ENCODE data around the gene EIF2A. TPM values are rescaled to one million over a fixed set of nuclear protein-coding genes. Genes with fewer than 3 reads are reported as not detected.
"Not testable (repeated sequence)": the region's sequence is repeated elsewhere in the genome, so short reads cannot be mapped to it uniquely, and the experiment has no call there.

The EIF2A gene
- polyA plus RNA-seq, 3 donors, result 66.7 to 85.1 (median 77.2) TPM

DNA sequence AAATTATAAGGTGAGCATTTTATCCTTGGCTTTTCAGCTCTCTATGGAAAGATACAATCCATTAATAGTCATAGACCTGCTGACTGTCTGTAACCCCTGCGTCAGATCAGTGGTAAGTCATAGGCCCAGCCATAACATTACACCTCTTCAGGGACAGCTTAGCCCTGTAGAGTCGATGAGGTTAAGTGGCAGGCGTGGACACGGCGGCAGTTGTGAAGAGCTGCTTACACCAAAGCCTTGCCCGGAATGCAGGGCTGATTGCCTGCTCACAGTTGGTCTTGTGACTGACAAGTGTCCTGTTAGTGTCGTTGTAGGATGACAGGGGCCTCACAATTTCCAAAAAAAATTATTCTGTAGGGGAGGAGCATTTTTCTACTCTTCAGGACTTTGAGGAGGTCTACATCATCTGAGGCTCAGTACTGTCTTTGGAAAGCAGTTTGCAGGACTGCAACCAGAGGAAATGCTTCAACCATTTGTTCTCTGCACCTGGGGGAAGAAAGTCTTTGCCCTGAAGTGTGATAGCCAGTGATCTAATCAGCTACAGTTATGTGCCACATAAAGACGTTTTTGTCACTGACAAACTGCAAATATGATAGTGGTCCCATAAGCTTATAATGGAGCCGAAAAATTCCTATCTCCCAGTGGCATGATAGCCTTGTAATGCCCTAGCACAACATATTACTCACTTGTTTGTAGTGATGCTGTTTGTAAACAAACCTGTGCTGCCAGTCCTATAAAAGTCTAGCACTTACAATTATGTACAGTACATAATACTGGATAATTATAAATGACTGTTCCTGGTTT lies 41.6 kb downstream of the EIF2A start:
- WGBS, 3 donors, result 61 to 73% (median 68%) methylated on average over 9 of the region's 9 CpGs

DNA sequence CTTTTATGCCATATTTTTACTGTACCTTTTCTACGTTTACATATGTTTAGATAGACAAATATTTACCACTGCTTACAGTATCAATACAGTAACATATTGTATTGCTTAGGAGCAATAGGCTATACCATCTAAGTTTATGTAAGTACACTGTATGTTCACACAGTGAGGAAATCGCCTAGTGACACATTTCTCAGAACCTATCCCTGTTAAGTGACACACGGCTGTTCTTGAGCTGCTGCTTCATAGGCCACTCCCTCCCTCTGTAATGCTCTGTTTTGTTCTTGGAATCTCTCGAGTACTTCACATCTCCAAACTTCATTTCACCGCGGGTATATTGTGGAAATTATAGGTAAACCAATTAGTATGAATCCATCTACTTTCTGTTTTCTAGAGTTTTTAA lies 43.2 kb downstream of the EIF2A start:
- H3K27ac ChIP-seq (ENCODE audit: low read depth, low read length), result no peak overlapping the region
- 63 to 84% (median 75%) methylated on average over 6 of the region's 6 CpGs for WGBS, 3 donors

More for the DNA sequence above, 41.6 kb downstream of the EIF2A start:
- H3K27ac ChIP-seq (ENCODE audit: low read depth, low read length), result no peak overlapping the region

- WGBS, 3 donors, result 87 to 95% (median 90%) methylated on average over 4 of the region's 4 CpGs
- no peak overlapping the region for H3K27ac ChIP-seq (ENCODE audit: low read depth, low read length)
Observed at GRCh38 chr3:150594150-150594549, 47.6 kb downstream of the EIF2A start.

DNA sequence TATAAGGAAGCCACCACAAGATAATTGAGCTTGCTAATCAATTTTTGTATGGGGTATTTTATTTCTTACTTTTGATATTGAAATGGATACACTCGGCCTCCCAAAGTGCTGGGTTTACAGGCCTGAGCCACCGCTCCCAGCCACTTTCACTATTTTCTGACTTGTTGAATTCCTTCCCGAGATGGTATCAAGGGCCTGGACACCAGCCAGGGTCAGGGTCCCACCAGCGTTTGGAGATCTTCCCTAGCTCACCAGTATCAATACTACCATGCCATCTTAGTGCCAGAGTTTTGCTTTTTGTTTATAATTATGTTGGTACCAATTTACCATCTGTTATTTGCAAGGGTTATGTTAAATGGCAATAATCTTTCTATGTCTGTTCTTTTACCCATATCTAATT lies 51.1 kb downstream of the EIF2A start:
- H3K27ac ChIP-seq (ENCODE audit: low read depth, low read length), result no peak overlapping the region
- 90 to 94% (median 93%) methylated on average over 4 of the region's 4 CpGs for WGBS, 3 donors

DNA sequence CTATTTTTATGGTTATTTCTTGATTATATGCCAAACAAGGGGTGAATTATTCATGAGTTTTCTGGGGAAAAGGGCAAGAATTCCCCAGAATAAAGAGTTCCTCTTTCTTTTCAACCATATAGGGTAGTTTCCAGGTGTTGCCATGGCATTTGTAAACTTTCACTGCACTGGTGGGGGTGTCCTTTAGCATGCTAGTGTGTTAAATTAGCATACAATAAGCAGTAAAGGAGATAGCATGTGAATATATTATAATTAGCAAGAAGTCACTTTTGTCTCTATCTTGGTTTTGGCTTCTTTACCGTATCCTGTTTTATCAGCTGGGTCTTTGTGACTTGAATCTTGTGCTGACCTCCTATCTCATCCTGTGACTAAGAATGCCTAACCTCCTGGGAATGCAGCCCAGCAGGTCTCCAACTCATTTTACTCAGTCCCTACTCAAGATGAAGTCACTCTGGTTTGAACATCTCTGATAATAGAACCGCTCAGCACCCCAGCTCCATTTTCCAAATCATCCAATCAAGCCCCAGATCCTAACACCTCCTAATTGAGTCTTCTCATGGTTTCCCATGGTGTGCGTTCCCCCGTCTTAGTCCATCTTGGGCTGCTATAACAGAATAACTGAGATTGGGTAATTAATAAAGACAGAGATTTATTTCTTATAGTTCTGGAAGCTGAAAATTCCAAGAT lies 53.2 kb downstream of the EIF2A start:
- H3K27ac ChIP-seq (ENCODE audit: low read depth, low read length), result no peak overlapping the region
- WGBS, 3 donors, result 71 to 74% (median 72%) methylated on average over 4 of the region's 4 CpGs

DNA sequence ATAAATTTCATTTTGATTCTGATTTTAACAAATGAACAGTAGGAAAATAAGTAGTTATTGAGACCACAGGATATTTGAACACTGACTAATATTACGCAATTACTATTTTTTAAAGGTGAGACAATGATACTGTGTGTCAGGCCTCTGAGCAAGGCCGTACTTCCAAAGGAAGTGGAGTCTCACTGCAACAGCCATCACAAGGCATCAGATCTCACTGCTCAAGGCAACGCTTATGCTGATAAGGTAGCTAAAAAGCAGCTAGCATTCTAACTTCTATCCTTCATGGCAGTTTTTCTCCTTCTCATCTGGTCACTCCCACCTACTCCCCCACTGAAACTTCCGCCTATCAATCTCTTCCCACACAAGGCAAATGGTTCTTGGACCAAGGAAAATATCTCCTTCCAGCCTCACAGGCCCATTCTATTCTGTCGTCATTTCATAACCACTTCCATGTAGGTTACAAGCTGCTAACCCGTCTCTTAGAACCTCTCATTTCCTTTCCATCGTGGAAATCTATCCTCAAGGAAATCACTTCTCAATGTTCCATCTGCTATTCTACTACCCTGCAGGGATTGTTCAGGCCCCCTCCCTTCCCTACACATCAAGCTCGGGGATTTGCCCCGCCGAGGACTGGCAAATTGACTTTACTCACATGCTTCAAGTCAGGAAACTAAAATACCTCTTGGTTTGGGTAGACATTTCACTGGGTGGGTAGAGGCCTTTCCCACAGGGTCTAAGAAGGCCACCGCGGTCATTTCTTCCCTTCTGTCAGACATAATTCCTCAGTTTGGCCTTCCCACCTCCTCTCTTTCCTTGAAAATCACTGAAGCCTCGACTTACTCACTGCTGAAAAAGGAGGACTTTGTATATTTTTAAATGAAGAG lies 54.3 kb downstream of the EIF2A start:
- not testable (repeated sequence) for H3K27ac ChIP-seq (ENCODE audit: low read depth, low read length)
- WGBS, 3 donors, result 85 to 88% (median 87%) methylated on average over 13 of the region's 13 CpGs

- WGBS, 3 donors, result 16 to 36% (median 32%) methylated on average over 6 of the region's 6 CpGs
- no peak overlapping the region for H3K27ac ChIP-seq (ENCODE audit: low read depth, low read length)
Observed at GRCh38 chr3:150602426-150603152, 56.0 kb downstream of the EIF2A start.

- H3K27ac ChIP-seq (ENCODE audit: low read depth, low read length), result peak within 1 kb of the TSS; percentile 77
- 0% methylated on average over 69 of the region's 69 CpGs for WGBS, 3 donors
Observed at GRCh38 chr3:150603153-150603979, 56.8 kb downstream of the EIF2A start, which contains the start of gene SELENOT. Gene SELENOT, plus strand, starts transcription at chr3:150603321. Its CDS starts 42 bp downstream, at chr3:150603363.

DNA sequence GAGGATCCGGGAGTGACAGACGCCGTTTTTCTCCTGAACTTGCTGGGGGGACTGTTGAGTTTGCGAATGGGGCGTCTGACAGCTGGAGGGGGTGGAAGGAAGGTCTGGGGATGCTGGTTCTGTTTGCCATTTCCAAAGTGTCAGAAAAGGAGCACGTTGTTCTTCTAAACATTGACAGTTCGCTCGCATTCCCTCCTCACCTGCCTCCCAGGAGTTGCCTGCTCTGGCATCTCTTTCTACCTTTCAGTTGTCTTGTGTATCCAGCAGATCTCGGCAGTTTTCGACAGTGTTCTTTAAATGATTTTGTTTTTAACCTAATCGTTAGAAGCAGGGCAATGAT lies 57.4 kb downstream of the EIF2A start:
- H3K27ac ChIP-seq (ENCODE audit: low read depth, low read length), result peak overlapping the region; percentile 77
- WGBS, 3 donors, result 0 to 1% (median 1%) methylated on average over 11 of the region's 11 CpGs

- WGBS, 3 donors, result 51 to 80% (median 61%) methylated on average over 9 of the region's 9 CpGs
- no peak overlapping the region for H3K27ac ChIP-seq (ENCODE audit: low read depth, low read length)
Observed at GRCh38 chr3:150605998-150606641, 59.5 kb downstream of the EIF2A start.

- WGBS, 3 donors, result 44 to 87% (median 80%) methylated on average over 8 of the region's 8 CpGs
- no peak overlapping the region for H3K27ac ChIP-seq (ENCODE audit: low read depth, low read length)
Observed at GRCh38 chr3:150607267-150608065, 60.9 kb downstream of the EIF2A start.

GRCh38 chr3:150609988-150610387 lies 63.4 kb downstream of the EIF2A start:
- H3K27ac ChIP-seq (ENCODE audit: low read depth, low read length), result no peak overlapping the region
- WGBS, 3 donors, result 0% methylated on average over 1 of the region's 1 CpG

GRCh38 chr3:150610785-150611184 lies 64.2 kb downstream of the EIF2A start:
- WGBS, 3 donors, result 33 to 50% (median 40%) methylated on average over 1 of the region's 1 CpG
- H3K27ac ChIP-seq (ENCODE audit: low read depth, low read length), result no peak overlapping the region

DNA sequence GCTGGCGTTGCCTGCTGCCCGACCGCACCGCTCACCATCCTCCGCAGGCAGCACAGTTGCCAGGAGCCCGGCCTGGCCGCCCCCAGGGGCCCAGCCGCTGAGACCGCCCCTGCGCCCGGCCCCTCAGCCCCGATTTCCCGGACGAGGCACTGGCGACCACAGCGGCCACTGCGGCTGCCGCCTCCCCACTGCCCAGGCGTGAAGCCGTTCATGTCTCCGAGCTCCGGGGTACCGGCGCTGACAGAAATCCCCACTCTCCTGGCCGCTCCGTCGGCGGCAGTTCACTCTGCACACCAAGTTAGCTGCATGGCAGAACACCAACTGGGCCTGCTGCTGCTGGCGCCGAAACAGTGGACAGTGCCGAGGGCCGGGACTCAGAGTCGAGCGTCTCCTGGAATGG lies 65.1 kb downstream of the EIF2A start:
- 98 to 99% (median 98%) methylated on average over 34 of the region's 34 CpGs for WGBS, 3 donors
- no peak overlapping the region for H3K27ac ChIP-seq (ENCODE audit: low read depth, low read length)

- H3K27ac ChIP-seq (ENCODE audit: low read depth, low read length), result no peak overlapping the region
- WGBS, 3 donors, result 84 to 97% (median 91%) methylated on average over 1 of the region's 1 CpG
Observed at GRCh38 chr3:150612494-150612893, 65.9 kb downstream of the EIF2A start.

DNA sequence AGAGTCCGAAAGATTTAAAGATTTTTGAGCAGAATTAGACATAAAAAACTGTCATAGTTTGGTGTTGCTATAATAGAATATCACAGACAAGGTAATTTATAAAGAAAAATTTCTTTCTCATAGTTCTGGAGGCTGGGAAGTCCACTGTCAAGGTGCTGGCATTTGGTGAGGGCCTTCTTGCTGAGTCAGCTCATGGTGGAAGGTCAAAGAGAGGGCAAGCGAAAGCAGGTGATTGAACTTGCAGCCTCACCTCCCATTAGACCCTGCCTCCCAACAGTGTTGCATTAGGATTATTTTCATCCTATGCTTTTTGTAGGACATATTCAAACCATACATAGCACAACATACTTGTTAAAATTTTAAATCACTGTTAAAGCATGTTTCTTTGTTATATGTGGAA lies 66.4 kb downstream of the EIF2A start:
- H3K27ac ChIP-seq (ENCODE audit: low read depth, low read length), result no peak overlapping the region
- 96 to 99% (median 98%) methylated on average over 2 of the region's 2 CpGs for WGBS, 3 donors

Measured in adipose tissue (tissue), 3 donors.